ENCODE data around the gene RRBP1. TPM values are rescaled to one million over a fixed set of nuclear protein-coding genes. Genes with fewer than 3 reads are reported as not detected.

Gene RRBP1
- total and polyA plus RNA-seq, 4 experiments from 2014 or later, result 0.63 to 33.7 (median 21.0) TPM

DNA sequence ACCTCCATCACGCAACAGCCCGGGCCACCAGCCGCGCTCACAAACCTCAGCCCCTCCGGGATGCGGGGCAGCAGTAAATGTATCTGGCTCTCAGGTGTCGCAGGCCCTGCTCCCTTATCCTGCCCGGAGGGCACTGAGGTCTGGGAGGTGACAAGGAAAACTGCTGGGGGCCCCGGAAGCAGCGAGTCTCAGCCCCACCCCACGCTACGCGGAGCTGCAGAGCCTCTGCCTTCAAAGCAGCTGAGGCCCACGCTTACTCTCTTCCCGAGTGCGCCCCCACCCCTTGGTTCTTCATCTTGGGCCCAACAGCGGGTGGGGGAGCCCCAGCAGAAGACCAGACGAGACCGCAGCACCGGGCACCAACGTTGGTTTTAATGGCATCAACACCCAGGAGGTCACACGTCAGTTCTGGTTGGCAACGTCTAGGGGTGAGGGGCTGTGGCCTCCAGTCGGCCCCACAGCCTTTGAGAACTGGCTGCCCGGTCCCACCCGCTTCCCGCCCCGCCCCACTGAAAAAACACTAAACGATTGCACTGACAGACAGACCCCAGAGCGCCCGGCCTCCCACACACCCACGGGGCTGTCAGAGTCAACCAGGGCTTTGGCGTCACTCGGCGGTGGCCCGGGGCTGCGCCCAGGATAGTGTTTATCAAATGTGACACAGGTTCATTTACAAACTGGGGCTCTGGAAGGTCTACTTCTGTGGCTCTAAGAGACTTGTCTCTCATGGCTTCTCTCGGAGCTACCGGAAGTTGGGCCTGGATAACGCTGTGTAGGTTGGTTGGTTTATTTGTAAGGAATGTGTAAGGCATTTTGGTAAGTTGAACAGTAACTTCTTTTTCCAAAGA lies 68.5 kb downstream of the RRBP1 start:
- H3K27me3 ChIP-seq (ENCODE audit: insufficient read depth, low read length), result no peaks in the 10 kb centered on the region
- no peak overlapping the region for H3K4me3 Mint-ChIP-seq
- peaks cover under 1% of the 10 kb centered on the region for H3K36me3 ChIP-seq (ENCODE audit: insufficient read depth, low read length)
- ChIA-PET POLR2A (ENCODE audit: partially characterized antibody) (interaction anchor here (1.1 to 1.5 kb wide), 4 partner anchors 43 to 108 kb away, joined by 3 to 6 read pairs (median 4); partner anchors contain the start of gene DSTN), CTCF (ENCODE audit: partially characterized antibody) (interaction anchor here (0.9 to 6.8 kb wide), 4 partner anchors 23 to 108 kb away, joined by 3 to 46 read pairs (median 6); no protein-coding TSS in a partner anchor)
- no peak overlapping the region for H3K27ac ChIP-seq (ENCODE audit: low read depth, low read length)
- peaks cover 44% of the 10 kb centered on the region for H3K4me1 ChIP-seq (ENCODE audit: insufficient read depth, low read length)
- intact Hi-C loops (cut with micrococcal nuclease), result no loop called here
- H3K27me3 Mint-ChIP-seq, result no peaks in the 10 kb centered on the region
- no peaks in the 10 kb centered on the region for H3K9me3 Mint-ChIP-seq
- H3K36me3 Mint-ChIP-seq, result peaks cover 3 to 12% of the 10 kb centered on the region in 2 donors
- DNase-seq, result peak in 1 of 5 donors; percentile 37
- peaks cover 21 to 43% (median 33%) of the 10 kb centered on the region in 4 donors for H3K4me1 Mint-ChIP-seq
- H3K9me3 ChIP-seq (ENCODE audit: control insufficient read depth in 1 of 2, low read length in 2 of 2), result no peaks in the 10 kb centered on the region
- no peak overlapping the region for H3K4me3 ChIP-seq (ENCODE audit: low read length in 2 of 2)
- peak overlapping the region in 6 of 7 donors; percentile 52 to 96 (median 85) for H3K27ac Mint-ChIP-seq

- H3K4me1 Mint-ChIP-seq, result peaks cover 23 to 47% (median 34%) of the 10 kb centered on the region in 4 donors
- H3K27me3 Mint-ChIP-seq, result no peaks in the 10 kb centered on the region
- H3K9me3 ChIP-seq (ENCODE audit: control insufficient read depth in 1 of 2, low read length in 2 of 2), result no peaks in the 10 kb centered on the region
- no peak overlapping the region for H3K4me3 ChIP-seq (ENCODE audit: low read length in 2 of 2)
- peaks cover 44% of the 10 kb centered on the region for H3K4me1 ChIP-seq (ENCODE audit: insufficient read depth, low read length)
- H3K27me3 ChIP-seq (ENCODE audit: insufficient read depth, low read length), result no peaks in the 10 kb centered on the region
- peaks cover under 1% of the 10 kb centered on the region for H3K36me3 ChIP-seq (ENCODE audit: insufficient read depth, low read length)
- H3K27ac Mint-ChIP-seq, result peak overlapping the region; percentile 65 to 100 (median 95)
- peak overlapping the region; percentile 37 for H3K27ac ChIP-seq (ENCODE audit: low read depth, low read length)
- ChIA-PET CTCF (ENCODE audit: partially characterized antibody) (interaction anchor here (1.6 to 2.0 kb wide), 2 partner anchors 22 to 76 kb away, joined by 4 to 7 read pairs; no protein-coding TSS in a partner anchor), POLR2A (ENCODE audit: partially characterized antibody) (interaction anchor here (1.1 to 1.3 kb wide), 3 partner anchors 42 to 108 kb away, joined by 3 to 6 read pairs (median 4); partner anchors contain the start of gene DSTN)
- intact Hi-C loops (cut with micrococcal nuclease), result no loop called here
- no peaks in the 10 kb centered on the region for H3K9me3 Mint-ChIP-seq
- peak overlapping the region in 2 of 8 donors; percentile 84 to 98 for H3K4me3 Mint-ChIP-seq
- H3K36me3 Mint-ChIP-seq, result peaks cover 3 to 10% of the 10 kb centered on the region in 2 donors
- DNase-seq, result no peak
Measured at GRCh38 chr20:17612992-17613327, 69.1 kb downstream of the RRBP1 start.

GRCh38 chr20:17612287-17612991 lies 69.6 kb downstream of the RRBP1 start:
- peak; percentile 37 to 71 (median 50) for DNase-seq
- peaks cover 6 to 15% of the 10 kb centered on the region in 2 donors for H3K36me3 Mint-ChIP-seq
- H3K9me3 Mint-ChIP-seq, result no peaks in the 10 kb centered on the region
- POLR2A ChIA-PET (ENCODE audit: partially characterized antibody), result interaction anchor here (1.1 to 1.3 kb wide), 3 partner anchors 42 to 107 kb away, joined by 3 to 6 read pairs (median 4); partner anchors contain the start of gene DSTN
- intact Hi-C loops (cut with micrococcal nuclease), result no loop called here
- H3K4me3 Mint-ChIP-seq, result peak overlapping the region; percentile 27 to 98 (median 75)
- peak overlapping the region; percentile 57 for H3K27ac ChIP-seq (ENCODE audit: low read depth, low read length)
- H3K4me1 Mint-ChIP-seq, result peaks cover 25 to 51% (median 36%) of the 10 kb centered on the region in 4 donors
- CTCF ChIA-PET (ENCODE audit: partially characterized antibody), result interaction anchor here (0.5 to 2.0 kb wide), 3 partner anchors 8 to 76 kb away, joined by 3 to 7 read pairs (median 4); no protein-coding TSS in a partner anchor
- no peak overlapping the region for H3K4me3 ChIP-seq (ENCODE audit: low read length in 2 of 2)
- peak overlapping the region; percentile 94 to 100 (median 96) for H3K27ac Mint-ChIP-seq
- H3K9me3 ChIP-seq (ENCODE audit: control insufficient read depth in 1 of 2, low read length in 2 of 2), result no peaks in the 10 kb centered on the region
- H3K4me1 ChIP-seq (ENCODE audit: insufficient read depth, low read length), result peaks cover 44% of the 10 kb centered on the region
- no peaks in the 10 kb centered on the region for H3K27me3 Mint-ChIP-seq
- no peaks in the 10 kb centered on the region for H3K27me3 ChIP-seq (ENCODE audit: insufficient read depth, low read length)
- peaks cover 6% of the 10 kb centered on the region for H3K36me3 ChIP-seq (ENCODE audit: insufficient read depth, low read length)

DNA sequence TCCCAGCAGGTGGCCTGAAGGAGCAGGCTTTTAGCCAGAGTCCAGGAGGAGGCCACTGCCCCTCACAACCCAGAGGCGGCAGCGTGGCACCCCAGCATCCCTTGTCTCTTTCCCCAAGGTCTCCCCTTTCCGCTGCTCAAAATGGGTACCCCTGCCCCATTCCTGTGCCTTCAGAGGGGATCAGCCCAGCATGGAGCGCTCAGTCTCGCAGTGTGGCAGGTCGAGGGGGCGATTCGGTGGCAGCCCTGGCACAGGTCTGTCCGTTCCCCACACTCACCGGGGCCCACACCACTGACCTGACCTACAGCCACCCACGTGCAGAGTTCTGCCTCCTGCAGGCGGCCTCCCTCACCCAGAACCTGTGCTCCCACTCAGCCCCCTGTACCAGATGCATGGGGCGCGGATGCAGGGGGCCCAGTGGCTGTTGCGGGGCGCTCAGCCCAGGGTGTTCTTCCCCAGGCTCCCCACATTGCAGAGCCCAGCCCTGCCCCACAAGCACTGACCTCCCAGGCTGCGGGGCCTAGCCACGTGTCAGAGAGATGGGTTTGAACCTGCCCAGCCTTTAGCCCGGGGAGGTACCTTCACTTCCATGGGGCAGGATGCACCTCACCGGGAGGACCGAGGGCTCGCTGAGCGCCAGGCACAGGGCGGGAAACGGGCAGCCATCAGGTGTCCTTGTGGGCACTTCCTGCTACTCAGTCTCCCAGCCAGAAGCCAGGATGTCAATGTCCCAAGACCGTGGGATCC lies 70.3 kb downstream of the RRBP1 start:
- Mint-ChIP-seq H3K27me3 (no peaks in the 10 kb centered on the region), H3K27ac (peak overlapping the region; percentile 59 to 100 (median 95)), H3K9me3 (no peaks in the 10 kb centered on the region), H3K4me3 (peak overlapping the region in 7 of 8 donors; percentile 27 to 98 (median 79)), H3K4me1 (peaks cover 25 to 48% (median 36%) of the 10 kb centered on the region in 4 donors), H3K36me3 (peaks cover 6 to 16% of the 10 kb centered on the region in 2 donors)
- ChIA-PET POLR2A (ENCODE audit: partially characterized antibody) (interaction anchor here (1.0 to 3.8 kb wide), 3 partner anchors 36 to 107 kb away, joined by 3 to 63 read pairs (median 3); partner anchors contain the start of gene DSTN), CTCF (ENCODE audit: partially characterized antibody) (interaction anchor here (0.5 to 2.0 kb wide), 5 partner anchors 9 to 107 kb away, joined by 3 to 9 read pairs (median 4); no protein-coding TSS in a partner anchor)
- peak in 3 of 5 donors; percentile 18 to 39 (median 22) for DNase-seq
- H3K27ac ChIP-seq (ENCODE audit: low read depth, low read length), result peak overlapping the region; percentile 57
- no peaks in the 10 kb centered on the region for H3K27me3 ChIP-seq (ENCODE audit: insufficient read depth, low read length)
- H3K4me1 ChIP-seq (ENCODE audit: insufficient read depth, low read length), result peaks cover 44% of the 10 kb centered on the region
- peak overlapping the region in 1 of 2 donors; percentile 34 for H3K4me3 ChIP-seq (ENCODE audit: low read length in 2 of 2)
- H3K36me3 ChIP-seq (ENCODE audit: insufficient read depth, low read length), result peaks cover 7% of the 10 kb centered on the region
- H3K9me3 ChIP-seq (ENCODE audit: control insufficient read depth in 1 of 2, low read length in 2 of 2), result no peaks in the 10 kb centered on the region
- intact Hi-C loops (cut with micrococcal nuclease), result loop anchor here (2.0 kb wide), 1 partner anchor 71 kb away; the partner anchor contains the start of gene RRBP1

- peak overlapping the region; percentile 57 for H3K27ac ChIP-seq (ENCODE audit: low read depth, low read length)
- peaks cover 6 to 20% of the 10 kb centered on the region in 2 donors for H3K36me3 Mint-ChIP-seq
- peak in 1 of 5 donors; percentile 23 for DNase-seq
Measured at GRCh38 chr20:17611290-17611539, 70.8 kb downstream of the RRBP1 start.

More at GRCh38 chr20:17611290-17611539, 70.8 kb downstream of the RRBP1 start:
- H3K4me1 Mint-ChIP-seq, result peaks cover 25 to 48% (median 36%) of the 10 kb centered on the region in 4 donors
- CTCF ChIA-PET (ENCODE audit: partially characterized antibody), result interaction anchor here (0.9 to 2.0 kb wide), 9 partner anchors 18 to 288 kb away, joined by 3 to 13 read pairs (median 3); partner anchors contain the start of genes DSTN and RRBP1
- H3K9me3 Mint-ChIP-seq, result no peaks in the 10 kb centered on the region
- peak overlapping the region; percentile 30 to 79 (median 43) for H3K4me3 Mint-ChIP-seq
- Histone ChIP-seq H3K9me3 (ENCODE audit: control insufficient read depth in 1 of 2, low read length in 2 of 2) (no peaks in the 10 kb centered on the region), H3K36me3 (ENCODE audit: insufficient read depth, low read length) (peaks cover 8% of the 10 kb centered on the region), H3K4me3 (ENCODE audit: low read length in 2 of 2) (peak overlapping the region in 1 of 2 donors; percentile 34), H3K4me1 (ENCODE audit: insufficient read depth, low read length) (peaks cover 44% of the 10 kb centered on the region), H3K27me3 (ENCODE audit: insufficient read depth, low read length) (no peaks in the 10 kb centered on the region)
- H3K27me3 Mint-ChIP-seq, result no peaks in the 10 kb centered on the region
- POLR2A ChIA-PET (ENCODE audit: partially characterized antibody), result interaction anchor here (0.7 to 3.8 kb wide), 11 partner anchors 16 to 856 kb away, joined by 3 to 63 read pairs (median 5); partner anchors contain the start of genes BFSP1, DSTN, DZANK1 and POLR3F
- intact Hi-C loops (cut with micrococcal nuclease), result loop anchor here (2.0 kb wide), 1 partner anchor 72 kb away; the partner anchor contains the start of gene RRBP1
- peak overlapping the region; percentile 38 to 100 (median 78) for H3K27ac Mint-ChIP-seq

Data from CD4-positive, alpha-beta memory T cell (primary cell).